ENCODE results near the gene S100A3. TPM values are rescaled to one million over a fixed set of nuclear protein-coding genes. Genes with fewer than 3 reads are reported as not detected.

Gene S100A3
- total RNA-seq, 4 donors from 2014 or later: 0.88 to 1.6 TPM; not detected in 2

GRCh38 chr1:153509036-153509435 lies 40.0 kb downstream of the S100A3 start:
- intact Hi-C loops (cut with DNase I; ENCODE audit: low total_unique reads) (no loop called here), in situ Hi-C loops (cut with MboI; ENCODE audit: low sequenced_read_pairs in 4 of 4) (loop anchor here in 1 of 4 donors (25.0 kb wide), 1 partner anchor 478 kb away; the partner anchor contains the start of genes JTB, RAB13 and RPS27)
- peaks cover 19 to 26% of the 10 kb centered on the region in 2 donors for H3K4me1 ChIP-seq
- H3K27ac ChIP-seq: no peak overlapping the region
- no peaks in the 10 kb centered on the region for H3K36me3 ChIP-seq
- TF ChIP-seq CTCF (IDR thresholded peaks at IDR 0.05 in 4 of 5, conservative IDR thresholded peaks at IDR 0.05 in 1 of 5) (no peak), POLR2A (IDR thresholded peaks at IDR 0.05) (no peak)
- H3K9me3 ChIP-seq: no peaks in the 10 kb centered on the region
- ATAC-seq: no peak
- H3K4me3 ChIP-seq: no peak overlapping the region
- no peaks in the 10 kb centered on the region for H3K27me3 ChIP-seq
- DNase-seq: no peak

- Histone ChIP-seq H3K4me3 (no peak overlapping the region), H3K27me3 (no peaks in the 10 kb centered on the region), H3K27ac (peak overlapping the region; percentile 69 to 78 (median 74)), H3K36me3 (no peaks in the 10 kb centered on the region), H3K9me3 (no peaks in the 10 kb centered on the region), H3K4me1 (peaks cover 19 to 26% of the 10 kb centered on the region in 2 donors)
- no peak for DNase-seq
- intact Hi-C loops (cut with DNase I; ENCODE audit: low total_unique reads) (no loop called here), in situ Hi-C loops (cut with MboI; ENCODE audit: low sequenced_read_pairs in 4 of 4) (loop anchor here in 1 of 4 donors (25.0 kb wide), 1 partner anchor 479 kb away; the partner anchor contains the start of genes JTB, RAB13 and RPS27)
- no peak for ATAC-seq
- TF ChIP-seq CTCF (IDR thresholded peaks at IDR 0.05 in 4 of 5, conservative IDR thresholded peaks at IDR 0.05 in 1 of 5) (no peak), POLR2A (IDR thresholded peaks at IDR 0.05) (no peak)
Measured at GRCh38 chr1:153507926-153508583, 41.0 kb downstream of the S100A3 start.

- ATAC-seq (peak; percentile 90 to 91), DNase-seq (peak; percentile 85 to 94)
- peak overlapping the region; percentile 69 to 78 (median 74) for H3K27ac ChIP-seq
- no peaks in the 10 kb centered on the region for H3K27me3 ChIP-seq
- intact Hi-C loops (cut with DNase I; ENCODE audit: low total_unique reads) (no loop called here), in situ Hi-C loops (cut with MboI; ENCODE audit: low sequenced_read_pairs in 4 of 4) (loop anchor here in 1 of 4 donors (25.0 kb wide), 1 partner anchor 480 kb away; the partner anchor contains the start of genes JTB, RAB13 and RPS27)
- H3K4me1 ChIP-seq: peaks cover 19 to 26% of the 10 kb centered on the region in 2 donors
- H3K9me3 ChIP-seq: no peaks in the 10 kb centered on the region
- H3K4me3 ChIP-seq: no peak overlapping the region
- TF ChIP-seq POLR2A (IDR thresholded peaks at IDR 0.05) (no peak), CTCF (IDR thresholded peaks at IDR 0.05 in 4 of 5, conservative IDR thresholded peaks at IDR 0.05 in 1 of 5) (no peak)
- H3K36me3 ChIP-seq: no peaks in the 10 kb centered on the region
Measured at GRCh38 chr1:153506831-153507413, 42.1 kb downstream of the S100A3 start.

GRCh38 chr1:153506386-153506785 lies 42.7 kb downstream of the S100A3 start:
- in situ Hi-C loops (cut with MboI; ENCODE audit: low sequenced_read_pairs in 4 of 4) (loop anchor here in 1 of 4 donors (25.0 kb wide), 1 partner anchor 481 kb away; the partner anchor contains the start of genes JTB, RAB13 and RPS27), intact Hi-C loops (cut with DNase I; ENCODE audit: low total_unique reads) (no loop called here)
- Histone ChIP-seq H3K4me1 (peaks cover 19 to 26% of the 10 kb centered on the region in 2 donors), H3K36me3 (no peaks in the 10 kb centered on the region), H3K4me3 (no peak overlapping the region), H3K27me3 (no peaks in the 10 kb centered on the region), H3K9me3 (no peaks in the 10 kb centered on the region), H3K27ac (peak overlapping the region; percentile 69 to 78 (median 74))
- no peak for DNase-seq
- TF ChIP-seq POLR2A (IDR thresholded peaks at IDR 0.05) (no peak), CTCF (IDR thresholded peaks at IDR 0.05 in 4 of 5, conservative IDR thresholded peaks at IDR 0.05 in 1 of 5) (no peak)
- ATAC-seq: no peak
